Measurements from ENCODE around the gene MCM3.

DNA sequence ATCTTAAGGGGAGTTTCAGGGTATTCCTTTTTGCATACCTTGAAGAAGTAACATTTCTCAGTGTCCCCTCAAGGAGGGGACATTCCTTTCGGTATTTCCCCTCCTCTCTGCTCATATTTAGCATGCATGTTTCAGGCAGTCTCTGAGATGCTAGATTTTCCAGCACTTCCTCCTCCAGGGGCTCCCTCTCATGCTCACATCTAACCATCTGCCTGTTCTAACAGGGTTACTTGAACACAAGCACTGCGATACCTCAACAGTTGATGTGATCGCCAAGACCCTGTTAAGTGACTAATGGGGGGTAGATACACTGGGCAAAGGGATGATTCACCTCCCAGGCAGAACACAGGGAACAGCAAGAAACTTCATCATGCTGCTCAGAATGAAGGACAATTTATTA, 12.9 kb upstream of the MCM3 start:
- TF ChIP-seq, protein P1, sequence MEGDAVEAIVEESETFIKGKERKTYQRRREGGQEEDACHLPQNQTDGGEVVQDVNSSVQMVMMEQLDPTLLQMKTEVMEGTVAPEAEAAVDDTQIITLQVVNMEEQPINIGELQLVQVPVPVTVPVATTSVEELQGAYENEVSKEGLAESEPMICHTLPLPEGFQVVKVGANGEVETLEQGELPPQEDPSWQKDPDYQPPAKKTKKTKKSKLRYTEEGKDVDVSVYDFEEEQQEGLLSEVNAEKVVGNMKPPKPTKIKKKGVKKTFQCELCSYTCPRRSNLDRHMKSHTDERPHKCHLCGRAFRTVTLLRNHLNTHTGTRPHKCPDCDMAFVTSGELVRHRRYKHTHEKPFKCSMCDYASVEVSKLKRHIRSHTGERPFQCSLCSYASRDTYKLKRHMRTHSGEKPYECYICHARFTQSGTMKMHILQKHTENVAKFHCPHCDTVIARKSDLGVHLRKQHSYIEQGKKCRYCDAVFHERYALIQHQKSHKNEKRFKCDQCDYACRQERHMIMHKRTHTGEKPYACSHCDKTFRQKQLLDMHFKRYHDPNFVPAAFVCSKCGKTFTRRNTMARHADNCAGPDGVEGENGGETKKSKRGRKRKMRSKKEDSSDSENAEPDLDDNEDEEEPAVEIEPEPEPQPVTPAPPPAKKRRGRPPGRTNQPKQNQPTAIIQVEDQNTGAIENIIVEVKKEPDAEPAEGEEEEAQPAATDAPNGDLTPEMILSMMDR (IDR thresholded peaks at IDR 0.05; ENCODE audit: poor library complexity, severe bottlenecking): no peak
- TF ChIP-seq SMC3 (conservative IDR thresholded peaks at IDR 0.05; ENCODE audit: poor library complexity) (no peak), EZH2 (IDR thresholded peaks at IDR 0.05; ENCODE audit: borderline replicate concordance, insufficient read depth, low read length, poor library complexity, severe bottlenecking) (no peak), TAF1 (IDR thresholded peaks at IDR 0.05; ENCODE audit: low read depth) (no peak), RAD21 (conservative IDR thresholded peaks at IDR 0.05) (no peak), POLR2AphosphoS5 (IDR thresholded peaks at IDR 0.05) (no peak), MXI1 (conservative IDR thresholded peaks at IDR 0.05; ENCODE audit: poor library complexity, severe bottlenecking) (no peak), EP300 (conservative IDR thresholded peaks at IDR 0.05; ENCODE audit: poor library complexity, severe bottlenecking) (no peak)
- TF ChIP-seq, protein P2, sequence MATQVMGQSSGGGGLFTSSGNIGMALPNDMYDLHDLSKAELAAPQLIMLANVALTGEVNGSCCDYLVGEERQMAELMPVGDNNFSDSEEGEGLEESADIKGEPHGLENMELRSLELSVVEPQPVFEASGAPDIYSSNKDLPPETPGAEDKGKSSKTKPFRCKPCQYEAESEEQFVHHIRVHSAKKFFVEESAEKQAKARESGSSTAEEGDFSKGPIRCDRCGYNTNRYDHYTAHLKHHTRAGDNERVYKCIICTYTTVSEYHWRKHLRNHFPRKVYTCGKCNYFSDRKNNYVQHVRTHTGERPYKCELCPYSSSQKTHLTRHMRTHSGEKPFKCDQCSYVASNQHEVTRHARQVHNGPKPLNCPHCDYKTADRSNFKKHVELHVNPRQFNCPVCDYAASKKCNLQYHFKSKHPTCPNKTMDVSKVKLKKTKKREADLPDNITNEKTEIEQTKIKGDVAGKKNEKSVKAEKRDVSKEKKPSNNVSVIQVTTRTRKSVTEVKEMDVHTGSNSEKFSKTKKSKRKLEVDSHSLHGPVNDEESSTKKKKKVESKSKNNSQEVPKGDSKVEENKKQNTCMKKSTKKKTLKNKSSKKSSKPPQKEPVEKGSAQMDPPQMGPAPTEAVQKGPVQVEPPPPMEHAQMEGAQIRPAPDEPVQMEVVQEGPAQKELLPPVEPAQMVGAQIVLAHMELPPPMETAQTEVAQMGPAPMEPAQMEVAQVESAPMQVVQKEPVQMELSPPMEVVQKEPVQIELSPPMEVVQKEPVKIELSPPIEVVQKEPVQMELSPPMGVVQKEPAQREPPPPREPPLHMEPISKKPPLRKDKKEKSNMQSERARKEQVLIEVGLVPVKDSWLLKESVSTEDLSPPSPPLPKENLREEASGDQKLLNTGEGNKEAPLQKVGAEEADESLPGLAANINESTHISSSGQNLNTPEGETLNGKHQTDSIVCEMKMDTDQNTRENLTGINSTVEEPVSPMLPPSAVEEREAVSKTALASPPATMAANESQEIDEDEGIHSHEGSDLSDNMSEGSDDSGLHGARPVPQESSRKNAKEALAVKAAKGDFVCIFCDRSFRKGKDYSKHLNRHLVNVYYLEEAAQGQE (IDR thresholded peaks at IDR 0.05; ENCODE audit: borderline replicate concordance): no peak
